Liver (tissue), 9 donors: ENCODE measurements around the gene MAP3K3. TPM values are rescaled to one million over a fixed set of nuclear protein-coding genes. Genes with fewer than 3 reads are reported as not detected.
A peak's percentile ranks its signal among the peaks of the same experiment; 100 is the strongest.

ENCODE experiments used
- DNase-seq: peaks from one replicate; pipeline ENCODE4 v3.0.0-alpha.2; 2017; ENCODE audit warnings: low spot score
- H3K27ac ChIP-seq, 2 donors: one replicate each; pipeline ENCODE4 v1.7.0; 2013; ENCODE audit warnings: inconsistent platforms in 2 of 2, low read length in 2 of 2, control low read depth in 1 of 2, low read depth in 1 of 2, mild to moderate bottlenecking in 1 of 2
- H3K27me3 ChIP-seq, 4 donors: one replicate each; pipeline versions ENCODE4 v1.6.1 to v1.7.0; 2013; ENCODE audit warnings: low read length in 3 of 4, inconsistent platforms in 1 of 4, mild to moderate bottlenecking in 1 of 4, moderate library complexity in 1 of 4; ENCODE audit not compliant: control insufficient read depth in 4 of 4, insufficient read depth in 4 of 4
- H3K36me3 ChIP-seq, 4 donors: one replicate each; pipeline versions ENCODE4 v1.6.1 to v1.7.0; 2013; ENCODE audit warnings: low read length in 3 of 4, mild to moderate bottlenecking in 3 of 4, low read depth in 1 of 4, moderate library complexity in 1 of 4; ENCODE audit not compliant: control insufficient read depth in 4 of 4, insufficient read depth in 3 of 4
- H3K4me1 ChIP-seq, 4 donors: one replicate each; pipeline versions ENCODE4 v1.6.1 to v1.7.0; 2013; ENCODE audit warnings: low read length in 3 of 4, mild to moderate bottlenecking in 3 of 4, moderate library complexity in 1 of 4; ENCODE audit not compliant: control insufficient read depth in 4 of 4, insufficient read depth in 4 of 4
- H3K4me3 ChIP-seq, 3 donors: one replicate each; pipeline versions ENCODE4 v1.6.1 to v1.7.0; 2013; ENCODE audit warnings: low read length in 3 of 3, control low read depth in 1 of 3, low read depth in 1 of 3, mild to moderate bottlenecking in 1 of 3
- H3K9ac ChIP-seq, 2 donors: one replicate each; pipeline ENCODE4 v1.7.0; 2013; ENCODE audit warnings: low read length in 2 of 2, mild to moderate bottlenecking in 2 of 2, moderate library complexity in 2 of 2, control low read depth in 1 of 2, low read depth in 1 of 2
- H3K9me3 ChIP-seq, 4 donors: one replicate each; pipeline versions ENCODE4 v1.6.1 to v1.7.0; 2013; ENCODE audit warnings: low read length in 3 of 4; ENCODE audit not compliant: control insufficient read depth in 4 of 4
- CTCF ChIP-seq: fragments of 150-350 bp; IDR thresholded peaks from 2 replicates; pipeline ENCODE4 v1.5.1; 2017; ENCODE audit warnings: improper control_type of control experiment, low read depth, low read length; ENCODE audit not compliant: missing input control
- EGR1 ChIP-seq, 2 donors: IDR thresholded peaks; 2 replicates each; pipeline ENCODE4 v1.6.1; 2016 to 2018; ENCODE audit warnings: antibody characterized with exemption in 2 of 2, low read depth in 2 of 2
- FOXA1 ChIP-seq: IDR thresholded peaks from 2 replicates; pipeline ENCODE4 v1.6.1; 2016; ENCODE audit warnings: antibody characterized with exemption
- FOXA2 ChIP-seq: IDR thresholded peaks from 2 replicates; pipeline ENCODE4 v1.6.1; 2016; ENCODE audit warnings: antibody characterized with exemption
- GABPA ChIP-seq, 2 donors: IDR thresholded peaks in 1 of 2; conservative IDR thresholded peaks in 1 of 2; 2 replicates each; pipeline ENCODE4 v1.6.1; 2016; ENCODE audit warnings: antibody characterized with exemption in 2 of 2, mild to moderate bottlenecking in 1 of 2, moderate library complexity in 1 of 2
- HNF4A ChIP-seq, 2 donors: conservative IDR thresholded peaks; 2 replicates each; pipeline ENCODE4 v1.6.1; 2016; ENCODE audit warnings: antibody characterized with exemption in 2 of 2, mild to moderate bottlenecking in 2 of 2
- HNF4G ChIP-seq: IDR thresholded peaks from 2 replicates; pipeline ENCODE4 v1.6.1; 2016; ENCODE audit warnings: antibody characterized with exemption
- JUND ChIP-seq, 2 donors: IDR thresholded peaks; 2 replicates each; pipeline ENCODE4 v1.6.1; 2016; ENCODE audit warnings: antibody characterized with exemption in 2 of 2
- MAX ChIP-seq: IDR thresholded peaks from 2 replicates; pipeline ENCODE4 v1.6.1; 2016; ENCODE audit warnings: antibody characterized with exemption
- NR2F2 ChIP-seq: IDR thresholded peaks from 2 replicates; pipeline ENCODE4 v1.6.1; 2016; ENCODE audit warnings: antibody characterized with exemption
- RAD21 ChIP-seq, 2 donors: IDR thresholded peaks; 2 replicates each; pipeline ENCODE4 v1.6.1; 2016; ENCODE audit warnings: antibody characterized with exemption in 2 of 2, mild to moderate bottlenecking in 2 of 2
- REST ChIP-seq: IDR thresholded peaks from 2 replicates; pipeline ENCODE4 v1.6.1; 2016; ENCODE audit warnings: antibody characterized with exemption, mild to moderate bottlenecking
- RXRA ChIP-seq, 2 donors: IDR thresholded peaks; 2 replicates each; pipeline ENCODE4 v1.6.1; 2017 to 2018; ENCODE audit warnings: antibody characterized with exemption in 2 of 2, mild to moderate bottlenecking in 1 of 2
- TAF1 ChIP-seq: conservative IDR thresholded peaks from 2 replicates; pipeline ENCODE4 v1.6.1; 2016; ENCODE audit warnings: antibody characterized with exemption, mild to moderate bottlenecking
- YY1 ChIP-seq: IDR thresholded peaks from 2 replicates; pipeline ENCODE4 v1.6.1; 2016; ENCODE audit warnings: antibody characterized with exemption, mild to moderate bottlenecking
- ZBTB33 ChIP-seq: IDR thresholded peaks from 2 replicates; pipeline ENCODE4 v1.6.1; 2016; ENCODE audit warnings: antibody characterized with exemption
- WGBS: extraction: QIAGEN DNeasy Blood & Tissue Kit; methylation state at CpG from one replicate; pipeline ENCODE4 v1.1.7; 2013; 5-methylcytosine and 5-hydroxymethylcytosine counted together
- polyA plus RNA-seq, 2 donors: library from polyadenylated mRNA; stranded (reverse) in 1 of 2; unstranded in 1 of 2; fragments of 200-250 nt in 1 of 2; fragments of >200 nt in 1 of 2; fragmentation: Nextera tagmentation in 1 of 2; extraction: Ambion mirVana in 1 of 2; gene quantifications; one replicate each; pipeline versions ENCODE4 v1.2.1 to v1.2.3, GENCODE V29; 2013 to 2015
- total RNA-seq, 2 donors: library from RNA; depleted of rRNA; stranded (reverse); fragments of >200 nt; gene quantifications; one replicate each; pipeline ENCODE4 v1.2.3, GENCODE V29; 2014
- donor health status: healthy.
- donor health status: healthy.
- donor health status: healthy.
- donor health status: healthy.
- donor health status: healthy.

Gene MAP3K3
- total and polyA plus RNA-seq, 4 donors = 3.9 to 28.7 (median 11.0) TPM

GRCh38 chr17:63702721-63703015 is 80.5 kb downstream of the MAP3K3 start (continued):
- no peak for TF ChIP-seq HNF4A (conservative IDR thresholded peaks at IDR 0.05)
- no peak for TF ChIP-seq RXRA (IDR thresholded peaks at IDR 0.05)
- no peak for TF ChIP-seq TAF1
- no peak for TF ChIP-seq CTCF
- no peak for TF ChIP-seq RAD21 (IDR thresholded peaks at IDR 0.05)
- TF ChIP-seq NR2F2 = no peak
- no peak for TF ChIP-seq HNF4G

GRCh38 chr17:63703029-63703428 is 80.8 kb downstream of the MAP3K3 start:
- Histone ChIP-seq H3K27ac (peak overlapping the region in 1 of 2 donors; percentile 66), H3K4me1 (peaks cover 11 to 17% (median 13%) of the 10 kb centered on the region in 4 donors), H3K27me3 (no peaks in the 10 kb centered on the region), H3K9ac (no peak overlapping the region), H3K9me3 (no peaks in the 10 kb centered on the region), H3K36me3 (peaks cover 0 to 23% (median 6%) of the 10 kb centered on the region in 4 donors), H3K4me3 (no peak overlapping the region)
- WGBS = 92% methylated on average over 5 of the region's 5 CpGs
- DNase-seq = no peak
- TF ChIP-seq FOXA2 (no peak), REST (no peak), MAX (no peak), CTCF (no peak), TAF1 (no peak)

GRCh38 chr17:63703556-63704258 is 81.5 kb downstream of the MAP3K3 start:
- H3K4me1 ChIP-seq = peaks cover 6 to 10% (median 8%) of the 10 kb centered on the region in 4 donors
- H3K9ac ChIP-seq = no peak overlapping the region
- peaks cover 0 to 24% (median 7%) of the 10 kb centered on the region in 4 donors for H3K36me3 ChIP-seq
- DNase-seq = no peak
- 93% methylated on average over 16 of the region's 16 CpGs for WGBS
- no peaks in the 10 kb centered on the region for H3K9me3 ChIP-seq
- H3K27me3 ChIP-seq = no peaks in the 10 kb centered on the region
- H3K4me3 ChIP-seq = no peak overlapping the region
- H3K27ac ChIP-seq = no peak overlapping the region
- TF ChIP-seq NR2F2 (no peak), JUND (IDR thresholded peaks at IDR 0.05) (no peak), YY1 (no peak), EGR1 (IDR thresholded peaks at IDR 0.05; ENCODE audit: low read depth in 2 of 2) (no peak), RAD21 (IDR thresholded peaks at IDR 0.05) (no peak), ZBTB33 (no peak), TAF1 (no peak), FOXA1 (no peak), MAX (no peak), GABPA (IDR thresholded peaks at IDR 0.05 in 1 of 2, conservative IDR thresholded peaks at IDR 0.05 in 1 of 2) (no peak)
